Measurements from ENCODE around the gene CMSS1.

- TF ChIP-seq CTCF (IDR thresholded peaks at IDR 0.05; ENCODE audit: low read depth, low read length, missing input control), result no peak
- no peak for TF ChIP-seq JUND (IDR thresholded peaks at IDR 0.05)
- no peak for TF ChIP-seq TAF1 (conservative IDR thresholded peaks at IDR 0.05)
Measured at GRCh38 chr3:99943931-99944761, 126.5 kb downstream of the CMSS1 start.
